Natural killer cell (primary cell): ENCODE results near the gene FAXC. TPM values are rescaled to one million over a fixed set of nuclear protein-coding genes. Genes with fewer than 3 reads are reported as not detected.

Source experiments
- ATAC-seq, 3 donors: fragments of 150-1000 bp in 2 of 3; fragments of 200-7000 bp in 1 of 3; cut with Tn5 transposase; 1 replicate in 1 of 3; 2 replicates in 2 of 3; pipeline ENCODE4 v1.10.0; 2021; ENCODE audit warnings: mild to moderate bottlenecking in 2 of 3, moderate library complexity in 2 of 3
- DNase-seq, 2 donors: peaks; one replicate each; pipeline versions ENCODE4 v3.0.0 to v3.0.0-alpha.2; 2013 to 2021; ENCODE audit warnings: mixed read lengths in 1 of 2
- H3K27ac ChIP-seq: one replicate; pipeline ENCODE4 v1.5.1; 2013; ENCODE audit warnings: mild to moderate bottlenecking, low read length
- H3K27me3 ChIP-seq: one replicate; pipeline ENCODE4 v1.6.1; 2013; ENCODE audit warnings: low read length; ENCODE audit not compliant: control insufficient read depth, insufficient read depth
- H3K36me3 ChIP-seq: one replicate; pipeline ENCODE4 v1.6.1; 2013; ENCODE audit warnings: low read length; ENCODE audit not compliant: control insufficient read depth, insufficient read depth
- H3K4me1 ChIP-seq: one replicate; pipeline ENCODE4 v1.6.1; 2013; ENCODE audit warnings: low read length; ENCODE audit not compliant: control insufficient read depth, insufficient read depth
- H3K4me3 ChIP-seq: one replicate; pipeline ENCODE4 v1.5.1; 2013; ENCODE audit warnings: low read length
- H3K9me3 ChIP-seq: one replicate; pipeline ENCODE4 v1.6.1; 2013; ENCODE audit warnings: low read length; ENCODE audit not compliant: control insufficient read depth, insufficient read depth
- H3K27ac Mint-ChIP-seq, 2 donors: one replicate each; pipeline ENCODE4 v1.8.0; 2022; ENCODE audit warnings: mild to moderate bottlenecking in 2 of 2, mixed read lengths in 2 of 2, moderate library complexity in 1 of 2
- H3K27me3 Mint-ChIP-seq, 2 donors: one replicate each; pipeline ENCODE4 v1.8.0; 2022; ENCODE audit warnings: low read depth in 2 of 2, mixed read lengths in 2 of 2
- H3K36me3 Mint-ChIP-seq: one replicate; pipeline ENCODE4 v1.8.0; 2022; ENCODE audit warnings: mixed read lengths
- H3K4me1 Mint-ChIP-seq, 2 donors: one replicate each; pipeline ENCODE4 v1.8.0; 2022; ENCODE audit warnings: mixed read lengths in 2 of 2
- H3K4me3 Mint-ChIP-seq: one replicate; pipeline ENCODE4 v1.8.0; 2022; ENCODE audit warnings: mild to moderate bottlenecking, moderate library complexity, mixed read lengths
- H3K9me3 Mint-ChIP-seq, 2 donors: one replicate each; pipeline ENCODE4 v1.8.0; 2022; ENCODE audit warnings: mixed read lengths in 2 of 2
- CTCF ChIP-seq: fragments of 200-600 bp; IDR thresholded peaks from one replicate; pipeline ENCODE4 v1.8.0; 2022; ENCODE audit warnings: antibody characterized with exemption
- WGBS: methylation state at CpG from one replicate; pipeline ENCODE4 v1.1.7; 2013; ENCODE audit warnings: missing lambda C conversion rate; ENCODE audit not compliant: insufficient coverage; 5-methylcytosine and 5-hydroxymethylcytosine counted together
- intact Hi-C: fragments of 100-400 bp; cut with micrococcal nuclease; formaldehyde crosslinking; loops from one replicate; pipeline ENCODE4 v1.14.2; 2022
- total RNA-seq, 4 donors: library from RNA; stranded (reverse); fragments of 120-200 nt in 1 of 4; gene quantifications; one replicate each; pipeline versions ENCODE4 v1.2.3 to v1.2.4, GENCODE V29; 2013 to 2022

FAXC gene
- total RNA-seq, 3 donors from 2014 or later (not counting 1 experiment from before 2014, with no cell fraction given): not detected

GRCh38 chr6:99282479-99283062, 66.9 kb downstream of the FAXC start:
- WGBS: 80% methylated on average over 3 of the region's 4 CpGs
- Histone ChIP-seq H3K4me1 (no peaks in the 10 kb centered on the region), H3K9me3 (no peaks in the 10 kb centered on the region), H3K36me3 (no peaks in the 10 kb centered on the region), H3K27ac (no peak overlapping the region), H3K27me3 (no peaks in the 10 kb centered on the region), H3K4me3 (no peak overlapping the region)
- TF ChIP-seq CTCF: no peak
- no peaks in the 10 kb centered on the region for H3K9me3 Mint-ChIP-seq
- H3K36me3 Mint-ChIP-seq: no peaks in the 10 kb centered on the region
- no peak overlapping the region for H3K27ac Mint-ChIP-seq
- no peaks in the 10 kb centered on the region for H3K4me1 Mint-ChIP-seq
- ATAC-seq (no peak), DNase-seq (no peak)
- intact Hi-C loops: no loop called here
- H3K27me3 Mint-ChIP-seq: peaks cover 9 to 10% of the 10 kb centered on the region in 2 donors
- no peak overlapping the region for H3K4me3 Mint-ChIP-seq

DNA sequence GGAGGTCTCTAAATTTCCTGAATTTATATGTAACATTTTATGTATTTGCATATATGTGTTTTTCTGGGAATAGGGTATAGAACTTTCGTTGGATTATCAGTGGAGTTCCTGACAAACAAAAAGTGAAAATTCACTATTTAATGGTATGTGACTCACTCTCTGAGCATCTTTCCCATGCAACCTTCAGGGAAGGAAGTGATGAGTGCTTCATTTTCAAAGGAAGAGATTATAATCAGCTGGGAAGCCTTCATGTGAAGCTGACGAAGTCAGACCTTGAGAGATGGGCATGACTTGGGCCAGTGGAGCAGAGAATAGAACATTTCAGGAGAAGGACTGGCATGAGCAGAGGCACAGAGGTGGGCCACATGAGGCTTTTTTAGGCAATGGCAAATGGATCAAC, 72.7 kb downstream of the FAXC start:
- Mint-ChIP-seq H3K27me3 (peaks cover 6 to 14% of the 10 kb centered on the region in 2 donors), H3K9me3 (no peaks in the 10 kb centered on the region), H3K36me3 (no peaks in the 10 kb centered on the region), H3K4me3 (no peak overlapping the region), H3K4me1 (no peaks in the 10 kb centered on the region), H3K27ac (no peak overlapping the region)
- no peak for TF ChIP-seq CTCF
- Histone ChIP-seq H3K27ac (no peak overlapping the region), H3K4me1 (no peaks in the 10 kb centered on the region), H3K36me3 (no peaks in the 10 kb centered on the region), H3K4me3 (no peak overlapping the region), H3K27me3 (no peaks in the 10 kb centered on the region), H3K9me3 (no peaks in the 10 kb centered on the region)
- DNase-seq (no peak), ATAC-seq (no peak)
- intact Hi-C loops: no loop called here
- 67% methylated on average over 2 of the region's 2 CpGs for WGBS

- WGBS: 90% methylated on average over 7 of the region's 7 CpGs
- H3K4me1 Mint-ChIP-seq: no peaks in the 10 kb centered on the region
Observed at GRCh38 chr6:99270826-99271225, 78.6 kb downstream of the FAXC start.

More at GRCh38 chr6:99270826-99271225, 78.6 kb downstream of the FAXC start:
- TF ChIP-seq CTCF: no peak
- Histone ChIP-seq H3K4me1 (no peaks in the 10 kb centered on the region), H3K9me3 (no peaks in the 10 kb centered on the region), H3K27ac (no peak overlapping the region), H3K36me3 (no peaks in the 10 kb centered on the region), H3K4me3 (no peak overlapping the region), H3K27me3 (no peaks in the 10 kb centered on the region)
- no peak overlapping the region for H3K4me3 Mint-ChIP-seq
- no peak for ATAC-seq
- peaks cover 0 to 2% of the 10 kb centered on the region in 2 donors for H3K9me3 Mint-ChIP-seq
- H3K27me3 Mint-ChIP-seq: no peaks in the 10 kb centered on the region
- no peak for DNase-seq
- H3K27ac Mint-ChIP-seq: no peak overlapping the region
- no peaks in the 10 kb centered on the region for H3K36me3 Mint-ChIP-seq
- intact Hi-C loops: no loop called here
